ENCODE measurements around the gene MAPK8.
A peak's percentile ranks its signal among the peaks of the same experiment; 100 is the strongest.
"Not testable (repeated sequence)": the region's sequence is repeated elsewhere in the genome, so short reads cannot be mapped to it uniquely, and the experiment has no call there.

The MAPK8 gene

DNA sequence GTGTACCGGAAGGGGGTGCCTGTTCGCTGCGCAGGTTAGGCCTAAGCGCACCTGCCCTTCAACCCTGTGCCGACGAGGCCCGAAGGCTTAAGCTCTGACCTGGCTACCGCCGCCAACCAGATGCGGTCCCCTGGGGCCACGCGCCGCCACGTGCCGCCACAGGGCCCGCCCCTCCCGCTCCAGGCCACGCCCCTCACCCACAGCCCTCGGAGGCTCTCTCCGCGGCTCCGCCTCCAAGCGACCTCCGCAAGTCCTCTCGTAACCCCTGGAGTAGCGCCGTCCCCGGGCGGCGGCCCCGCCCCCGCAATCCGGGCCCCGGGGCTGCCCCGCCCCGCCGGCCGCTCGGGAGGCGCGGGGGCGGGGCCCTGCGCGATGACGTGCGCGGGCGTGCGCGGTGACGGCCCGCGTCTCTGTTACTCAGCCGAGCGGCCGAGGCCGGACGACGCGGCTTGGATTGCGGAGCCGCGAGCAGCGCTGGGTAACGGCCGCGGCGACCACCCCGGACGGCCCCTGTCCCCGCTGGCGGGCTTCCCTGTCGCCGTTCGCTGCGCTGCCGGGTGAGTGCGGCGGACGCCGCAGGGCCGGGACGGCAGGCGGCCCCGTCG is at the start of gene MAPK8:
Gene MAPK8 (plus strand): TSS at position 413 of the 605 bp plus-strand sequence. CDS start 94,984 bp downstream, outside the sequence.
- DNase-seq = peak; percentile 69

GRCh38 chr10:48257407-48257961 is 49.0 kb upstream of the MAPK8 start:
- no peak for DNase-seq

- DNase-seq = no peak
Measured at GRCh38 chr10:48258105-48258504, 48.4 kb upstream of the MAPK8 start.

DNA sequence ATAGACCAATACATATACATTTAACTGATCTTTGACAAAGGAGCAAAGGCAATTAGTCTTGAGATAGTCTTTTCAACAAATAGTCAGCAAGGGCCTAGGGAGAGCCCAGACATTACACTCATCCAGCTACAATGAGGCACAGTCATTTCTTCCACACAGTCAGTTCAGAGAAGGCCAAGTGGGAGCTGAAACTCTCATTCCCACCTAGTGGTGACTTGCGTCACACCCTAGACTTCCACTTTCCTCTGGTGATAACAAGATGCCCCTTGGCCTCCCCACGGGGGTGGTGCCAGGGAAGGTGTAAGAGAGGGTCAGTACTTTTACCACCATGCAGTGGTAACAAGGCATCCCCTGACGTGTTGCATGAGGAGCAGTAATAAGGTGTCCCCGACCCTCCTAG is 39.9 kb upstream of the MAPK8 start:
- no peak for DNase-seq

- DNase-seq = no peak
Measured at GRCh38 chr10:48271047-48271730, 35.3 kb upstream of the MAPK8 start.

DNA sequence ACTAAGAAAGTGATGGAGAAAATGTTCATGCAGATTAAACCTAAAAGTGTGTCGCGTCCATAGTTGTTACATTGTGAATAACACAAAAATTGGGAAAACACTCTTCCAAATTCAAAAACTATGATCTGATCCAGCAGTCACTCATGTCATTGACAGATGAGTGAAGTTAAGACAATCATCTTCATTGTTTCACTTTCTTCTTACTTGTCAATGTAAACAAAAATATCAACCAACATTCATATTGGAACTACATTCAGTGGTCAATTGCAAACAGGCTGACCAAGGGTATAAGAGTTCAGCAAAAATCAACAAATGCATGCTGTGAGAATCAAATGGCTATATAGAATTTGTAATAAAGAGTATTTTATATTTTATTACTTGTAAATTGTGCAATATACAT is 33.8 kb upstream of the MAPK8 start:
- no peak for DNase-seq

- DNase-seq = no peak
Measured at GRCh38 chr10:48273741-48274140, 32.7 kb upstream of the MAPK8 start.

DNA sequence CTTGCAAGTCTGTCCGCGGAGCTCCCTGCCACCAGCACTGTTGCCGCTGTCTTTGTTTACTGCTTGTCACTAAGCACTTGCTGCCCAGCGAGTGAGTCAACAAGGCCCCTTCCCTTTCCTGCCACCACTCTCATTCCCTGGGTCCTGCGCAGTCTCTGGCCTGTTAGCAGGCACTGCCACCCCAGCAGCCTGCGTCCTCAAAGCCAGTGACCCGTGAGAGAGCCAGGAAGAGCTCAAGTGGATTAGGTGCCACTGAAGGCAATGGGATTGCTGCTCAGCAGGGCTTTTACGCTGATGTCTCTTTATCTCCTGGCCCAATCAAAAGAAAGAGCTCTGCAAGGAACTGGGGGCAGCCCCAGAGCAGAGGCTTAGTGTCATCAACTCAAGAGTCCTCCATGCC is 31.8 kb upstream of the MAPK8 start, which contains the start of gene FRMPD2:
Gene FRMPD2 (minus strand): TSS at position 61 of the 400 bp plus-strand sequence. CDS start 129 bp downstream, outside the sequence.
- peak; percentile 48 for DNase-seq

- no peak for DNase-seq
Measured at GRCh38 chr10:48277093-48277492, 29.4 kb upstream of the MAPK8 start.

DNA sequence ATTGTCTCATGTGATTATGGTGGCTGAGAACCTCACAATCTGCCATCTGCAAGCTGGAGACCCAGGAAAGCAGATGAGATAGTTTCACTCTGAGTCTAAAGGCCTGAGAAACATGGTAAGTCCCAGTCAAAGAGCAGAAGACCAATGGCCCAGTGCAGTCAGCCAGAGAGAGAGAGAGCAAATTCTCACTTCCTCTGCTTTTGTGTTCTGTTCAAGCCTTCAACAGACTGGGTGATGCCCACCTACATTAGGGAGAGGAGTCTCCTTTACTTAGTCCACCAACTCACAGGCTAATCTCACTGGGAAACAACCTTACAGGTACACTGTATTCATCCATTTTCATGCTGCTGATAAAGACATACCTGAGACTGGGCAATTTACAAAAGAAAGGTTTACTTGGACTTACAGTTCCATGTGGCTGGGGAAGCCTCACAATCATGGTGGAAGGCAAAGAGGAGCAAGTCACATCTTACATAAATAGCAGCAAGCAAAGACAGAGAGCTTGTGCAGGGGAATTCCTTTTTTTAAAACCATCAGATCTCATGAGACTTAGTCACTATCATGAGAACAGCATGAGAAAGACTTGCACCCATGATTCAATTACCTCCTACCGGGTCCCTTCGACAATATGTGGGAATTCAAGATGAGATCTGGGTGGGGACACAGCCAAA is 27.3 kb upstream of the MAPK8 start:
- no peak for DNase-seq

- DNase-seq = not testable (repeated sequence)
Measured at GRCh38 chr10:48281697-48282096, 24.8 kb upstream of the MAPK8 start.

- no peak for DNase-seq
Measured at GRCh38 chr10:48282829-48283228, 23.6 kb upstream of the MAPK8 start.

- DNase-seq = no peak
Measured at GRCh38 chr10:48284002-48284546, 22.4 kb upstream of the MAPK8 start.

GRCh38 chr10:48284811-48285210 is 21.7 kb upstream of the MAPK8 start:
- DNase-seq = no peak

DNA sequence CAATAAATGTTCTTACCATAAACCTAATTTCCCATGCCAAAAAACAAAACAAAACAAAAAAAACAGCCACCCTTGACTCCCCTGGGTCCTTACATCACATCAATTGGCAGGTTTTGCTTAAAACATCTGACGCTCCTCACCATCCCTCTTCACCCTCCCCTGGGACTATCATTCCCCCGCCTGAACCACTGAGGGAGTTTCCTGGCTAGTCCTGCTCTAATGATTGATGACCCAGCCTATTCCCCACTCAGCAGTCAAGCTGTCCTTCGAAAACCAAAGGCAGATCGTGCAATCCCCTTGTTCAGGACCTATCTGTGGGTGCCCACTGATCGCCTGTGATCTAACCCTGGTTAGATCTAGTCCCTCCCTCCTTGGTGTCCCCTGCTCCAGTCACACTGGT is 20.8 kb upstream of the MAPK8 start:
- no peak for DNase-seq

DNA sequence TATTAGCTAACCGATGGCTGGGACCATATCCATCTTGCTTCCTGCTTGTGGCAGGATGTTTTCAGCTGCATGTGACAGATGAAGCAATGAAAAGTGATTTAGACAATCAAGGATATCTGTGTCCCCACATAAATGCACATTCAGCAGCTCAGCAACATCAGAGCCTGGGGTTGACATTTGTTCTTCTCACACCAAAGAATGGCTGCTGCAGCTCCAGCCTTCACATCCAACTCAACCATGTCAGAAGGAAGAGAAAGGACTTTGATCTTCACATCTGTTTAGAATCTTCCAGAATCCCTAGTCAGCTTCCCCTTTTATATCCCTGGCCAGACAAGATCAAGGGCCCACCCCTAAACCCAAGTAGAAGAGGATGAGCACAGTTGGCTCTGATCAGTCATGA is 20.1 kb upstream of the MAPK8 start:
- no peak for DNase-seq

GRCh38 chr10:48287417-48288391 is 18.8 kb upstream of the MAPK8 start:
- peak; percentile 25 for DNase-seq

- DNase-seq = no peak
Measured at GRCh38 chr10:48288661-48289060, 17.8 kb upstream of the MAPK8 start.

- DNase-seq = no peak
Measured at GRCh38 chr10:48289501-48290238, 16.8 kb upstream of the MAPK8 start.

DNA sequence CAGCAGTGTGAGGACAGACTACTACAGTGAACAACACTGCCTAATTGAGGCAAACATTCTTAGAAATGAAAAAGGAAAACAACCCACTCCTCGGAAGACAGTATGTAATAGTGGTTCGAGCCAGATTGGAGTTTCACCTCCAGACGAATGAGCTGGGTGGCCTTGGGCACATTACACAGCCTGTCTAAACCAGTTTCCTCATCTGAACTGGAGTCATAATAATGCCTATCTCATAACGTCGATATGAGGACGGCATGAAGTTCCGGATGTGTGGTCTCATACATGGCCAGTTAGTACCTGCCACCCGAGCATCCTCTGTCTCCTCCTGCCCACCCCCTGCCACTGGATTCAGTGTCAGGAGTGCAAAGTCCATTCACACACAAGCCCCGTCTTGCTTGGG is 16.2 kb upstream of the MAPK8 start:
- no peak for DNase-seq

- no peak for DNase-seq
Measured at GRCh38 chr10:48291190-48291589, 15.3 kb upstream of the MAPK8 start.

GRCh38 chr10:48292616-48293015 is 13.9 kb upstream of the MAPK8 start:
- no peak for DNase-seq
